Stimulated activated CD4-positive, alpha-beta T cell treated with anti-CD3 and anti-CD28 coated beads, TNF-alpha, amount 100 ng/mL, for 4 hours (primary cell): Measurements from ENCODE around the gene SOX30.

Source experiments
- DNase-seq, 3 experiments: peaks; one replicate each; pipeline ENCODE4 v3.0.0-alpha.2; 2020; ENCODE audit warnings: low read depth in 3 of 3

Gene SOX30

GRCh38 chr5:157659868-157660660, 7.8 kb upstream of the SOX30 start:
- DNase-seq = no peak

GRCh38 chr5:157658893-157659292, 6.7 kb upstream of the SOX30 start:
- no peak for DNase-seq

DNA sequence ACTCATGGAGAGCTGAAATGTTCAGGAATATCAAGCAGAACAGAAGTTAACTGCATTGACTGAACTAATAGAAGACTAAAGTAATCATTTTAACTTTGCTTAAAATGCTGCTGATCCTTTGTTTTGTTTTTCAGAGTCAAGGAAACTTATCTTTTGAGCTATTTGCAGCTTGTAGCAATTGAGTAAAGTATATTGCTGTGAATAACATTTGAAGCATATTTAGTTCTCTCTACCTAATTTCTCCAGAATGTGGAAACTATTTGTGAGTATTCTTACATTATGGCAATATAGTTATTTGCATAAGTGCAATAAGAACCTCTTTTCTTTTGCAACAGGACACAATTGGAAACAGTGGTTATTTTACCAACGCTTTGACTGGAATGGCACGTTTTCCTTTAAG, 5.3 kb upstream of the SOX30 start:
- no peak for DNase-seq

GRCh38 chr5:157651623-157652376, 438 bp downstream of the SOX30 start:
- DNase-seq = peak; percentile 59 to 73 (median 70)

- no peak for DNase-seq
Measured at GRCh38 chr5:157650991-157651611, 1.1 kb downstream of the SOX30 start.

GRCh38 chr5:157649101-157649500, 3.1 kb downstream of the SOX30 start:
- no peak for DNase-seq

DNA sequence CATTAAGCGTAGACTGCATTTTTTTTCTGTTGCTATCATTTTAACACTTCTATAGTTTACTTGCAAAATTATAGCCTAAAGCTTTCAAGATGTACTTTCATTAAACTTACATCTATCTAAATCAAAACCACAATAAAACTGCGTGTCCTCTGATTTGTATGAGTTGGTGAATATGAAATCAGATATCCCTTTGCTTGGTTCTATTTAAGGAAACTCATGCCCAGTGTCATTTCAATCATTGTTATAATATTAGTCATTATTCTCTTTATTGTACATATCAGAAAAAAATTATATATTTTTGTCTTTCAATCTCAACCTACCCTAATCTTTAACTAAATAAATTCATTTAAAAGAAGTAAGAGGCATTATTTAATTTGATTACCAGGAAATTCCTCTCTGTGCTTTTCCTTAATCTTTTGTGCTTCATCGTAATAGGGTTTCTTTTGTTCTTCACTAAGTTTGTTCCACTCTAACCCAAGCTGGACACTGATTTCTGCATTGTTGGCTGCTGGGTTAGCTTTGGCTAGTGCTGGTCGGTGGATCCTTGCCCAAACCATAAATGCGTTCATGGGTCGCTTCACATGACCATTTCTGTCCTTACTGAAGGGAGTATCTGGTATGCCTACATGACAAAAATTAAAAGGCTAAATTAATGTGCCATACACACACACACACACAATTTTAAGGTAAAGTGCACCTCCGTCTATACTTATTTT, 3.8 kb downstream of the SOX30 start:
- no peak for DNase-seq

GRCh38 chr5:157640406-157641066, 11.7 kb downstream of the SOX30 start:
- DNase-seq = no peak

DNA sequence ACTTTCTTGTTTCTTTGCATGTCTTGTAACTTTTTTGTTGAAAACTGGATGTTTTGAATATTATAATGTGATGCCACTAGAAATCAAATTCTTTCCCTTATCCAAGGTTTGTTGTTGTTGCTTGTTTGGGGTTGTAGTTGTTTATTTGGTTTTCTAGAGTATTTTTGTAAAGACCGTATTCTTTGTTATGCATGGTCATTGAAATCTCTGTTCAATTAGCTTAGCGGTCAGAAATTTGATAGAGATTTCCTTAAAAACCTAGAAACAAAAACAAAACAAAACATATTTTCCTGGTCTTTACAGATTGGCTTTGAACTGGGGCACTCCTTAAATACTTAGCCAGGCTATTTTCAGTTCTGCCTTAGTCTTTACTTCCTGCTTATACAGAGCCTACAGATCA, 21.9 kb downstream of the SOX30 start:
- DNase-seq = no peak

- no peak for DNase-seq
Measured at GRCh38 chr5:157626831-157627230, 25.4 kb downstream of the SOX30 start.

DNA sequence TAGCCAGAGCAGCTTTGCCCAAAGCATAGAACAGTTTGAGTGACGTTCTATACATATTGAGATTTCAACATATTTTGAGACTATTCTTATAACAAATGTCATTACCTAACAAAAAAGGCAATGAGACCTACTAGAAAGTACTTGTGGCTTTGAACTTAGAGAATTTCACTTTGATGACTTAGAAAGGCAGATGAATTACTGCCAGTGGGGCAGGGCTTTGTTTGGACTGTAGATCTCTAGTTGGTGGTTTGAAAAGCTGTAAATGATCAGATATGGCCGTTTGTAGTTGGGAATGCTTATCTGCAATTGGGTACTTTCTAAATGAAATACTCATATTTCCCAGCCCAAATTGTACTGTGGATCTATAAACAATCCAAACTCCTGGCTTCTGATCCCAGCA, 28.1 kb downstream of the SOX30 start:
- DNase-seq = no peak

DNA sequence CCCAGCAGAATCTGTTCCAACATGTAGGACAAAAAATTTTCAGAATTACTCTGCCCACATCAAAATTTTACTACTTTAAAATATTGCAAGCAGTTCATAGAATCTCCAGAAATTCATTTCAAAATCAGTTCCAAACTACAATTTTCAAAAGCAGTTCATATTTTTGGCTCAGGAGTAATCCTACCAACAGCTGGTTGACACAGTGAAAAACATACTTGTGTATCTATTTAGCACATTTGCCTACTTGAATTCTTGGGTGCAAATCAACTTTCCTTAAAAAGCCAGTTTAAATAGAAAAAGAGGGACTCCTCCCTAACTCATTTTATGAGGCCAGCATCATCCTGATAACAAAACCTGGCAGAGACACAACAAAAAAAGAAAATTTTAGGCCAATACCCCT, 31.5 kb downstream of the SOX30 start:
- no peak for DNase-seq

DNA sequence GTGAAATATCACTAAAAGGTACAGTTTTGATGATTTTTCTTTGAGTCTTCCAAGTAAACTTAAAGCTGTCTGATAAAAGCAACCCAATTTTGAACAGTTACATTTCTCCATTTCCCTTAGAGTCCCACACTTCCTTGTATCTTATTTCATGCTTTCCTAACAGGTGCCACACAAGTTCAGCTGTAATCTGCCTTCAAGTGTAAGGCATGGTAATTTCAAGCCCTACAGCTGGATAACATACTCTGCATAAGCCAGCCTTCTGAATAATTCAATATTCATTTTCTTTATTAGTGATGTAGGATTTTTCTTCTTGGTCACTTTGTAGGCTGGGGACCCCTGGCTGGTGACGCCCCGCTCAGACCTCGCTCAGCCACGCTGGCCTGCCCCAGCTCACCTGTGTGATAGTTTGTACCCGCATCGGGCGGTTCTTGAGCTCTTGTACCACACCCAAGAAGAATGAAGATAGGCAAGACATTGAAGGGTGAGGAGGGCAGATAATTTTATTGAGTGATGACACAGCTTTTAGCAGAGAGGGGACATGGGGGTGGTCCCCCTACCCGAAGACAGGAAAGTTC, 34.0 kb downstream of the SOX30 start:
- no peak for DNase-seq

GRCh38 chr5:157616785-157617184, 35.5 kb downstream of the SOX30 start:
- no peak for DNase-seq

- DNase-seq = no peak
Measured at GRCh38 chr5:157613385-157614245, 38.6 kb downstream of the SOX30 start.

- DNase-seq = no peak
Measured at GRCh38 chr5:157612581-157612980, 39.7 kb downstream of the SOX30 start.

- DNase-seq = no peak
Measured at GRCh38 chr5:157611571-157612476, 40.4 kb downstream of the SOX30 start.

GRCh38 chr5:157610990-157611389, 41.2 kb downstream of the SOX30 start:
- no peak for DNase-seq

DNA sequence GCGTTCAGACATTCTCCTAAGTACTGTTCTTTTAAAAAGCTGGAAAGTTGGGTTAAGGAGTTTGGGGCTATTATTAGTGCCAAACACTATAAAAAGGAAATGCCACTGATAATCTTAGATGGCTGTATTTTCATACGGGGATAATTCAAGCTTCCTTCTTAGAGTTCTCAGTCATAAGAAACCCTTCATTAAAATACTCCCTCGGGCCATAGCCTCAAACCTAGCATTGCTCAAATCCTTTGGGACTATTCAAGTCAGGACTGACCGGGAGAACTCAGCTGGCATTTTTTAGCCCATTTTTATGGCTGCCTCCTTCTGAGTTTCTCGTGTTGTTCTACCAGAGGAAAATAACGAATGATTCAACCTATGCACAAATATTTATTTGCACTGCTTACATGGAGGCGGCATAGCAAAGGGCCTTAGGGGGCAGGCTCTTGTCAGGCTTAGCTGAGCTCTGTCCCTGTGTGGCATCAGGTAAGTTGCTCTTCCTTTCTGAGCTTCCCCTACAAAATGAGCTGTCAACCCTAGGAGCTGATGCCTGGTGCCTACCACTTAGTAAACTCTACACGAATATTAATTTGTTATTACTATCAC, 43.2 kb downstream of the SOX30 start:
- DNase-seq = no peak
